Measurements from ENCODE around the gene DLG2. TPM values are rescaled to one million over a fixed set of nuclear protein-coding genes. Genes with fewer than 3 reads are reported as not detected.

DLG2 gene
- polyA plus RNA-seq, 3 donors: 0.24 to 0.39 TPM; not detected in 1

GRCh38 chr11:84295815-84296214, 1331.3 kb downstream of the DLG2 start:
- H3K27me3 ChIP-seq (ENCODE audit: control insufficient read depth in 2 of 2, insufficient read depth in 2 of 2, low read length in 2 of 2): no peaks in the 10 kb centered on the region
- peaks cover 0 to 11% of the 10 kb centered on the region in 2 donors for H3K9me3 ChIP-seq (replicated peaks in 1 of 2; ENCODE audit: control insufficient read depth in 1 of 2, insufficient read depth in 1 of 2, low read length in 2 of 2)
- intact Hi-C loops (cut with micrococcal nuclease): no loop called here
- H3K36me3 ChIP-seq (replicated peaks in 1 of 2; ENCODE audit: control insufficient read depth in 1 of 2, insufficient read depth in 2 of 2, low read length in 2 of 2): no peaks in the 10 kb centered on the region
- no peak for DNase-seq
- no peak overlapping the region for H2AFZ ChIP-seq (ENCODE audit: insufficient read depth, low read depth, low read length, poor library complexity, severe bottlenecking)
- H3K4me1 ChIP-seq (ENCODE audit: control insufficient read depth in 1 of 2, insufficient read depth in 2 of 2, low read length in 2 of 2): no peaks in the 10 kb centered on the region
- peaks cover 0 to 2% (median 0%) of the 10 kb centered on the region in 7 donors for H3K9me3 Mint-ChIP-seq
- H3K4me3 Mint-ChIP-seq: no peak overlapping the region
- H4K20me1 ChIP-seq (ENCODE audit: insufficient read depth, low read length): no peaks in the 10 kb centered on the region
- H3K9ac ChIP-seq (ENCODE audit: insufficient read depth, low read length, poor library complexity, severe bottlenecking): no peak overlapping the region
- no peaks in the 10 kb centered on the region for H3K27me3 Mint-ChIP-seq (ENCODE audit: low read depth in 3 of 3)
- H3K4me1 Mint-ChIP-seq: no peaks in the 10 kb centered on the region
- no peak for TF ChIP-seq CTCF (IDR thresholded peaks at IDR 0.05)
- no peak overlapping the region for H3K4me3 ChIP-seq (replicated peaks in 1 of 3; ENCODE audit: low read depth in 2 of 3, low read length in 3 of 3)
- no CpG with 5 or more reads among the region's 4 CpGs for WGBS (ENCODE audit: insufficient coverage)
- H3K79me2 ChIP-seq (ENCODE audit: insufficient read depth, low read length): no peaks in the 10 kb centered on the region
- H3K4me2 ChIP-seq (replicated peaks; ENCODE audit: extremely low read depth, low read length, poor library complexity, severe bottlenecking): no peak overlapping the region
- no peak overlapping the region for H3K27ac Mint-ChIP-seq
- H3K36me3 Mint-ChIP-seq: no peaks in the 10 kb centered on the region
- H3K27ac ChIP-seq (ENCODE audit: low read depth in 1 of 2, low read length in 2 of 2): no peak overlapping the region

- Histone ChIP-seq H3K9me3 (replicated peaks in 1 of 2; ENCODE audit: control insufficient read depth in 1 of 2, insufficient read depth in 1 of 2, low read length in 2 of 2) (peaks cover 0 to 11% of the 10 kb centered on the region in 2 donors), H3K27me3 (ENCODE audit: control insufficient read depth in 2 of 2, insufficient read depth in 2 of 2, low read length in 2 of 2) (no peaks in the 10 kb centered on the region), H4K20me1 (ENCODE audit: insufficient read depth, low read length) (no peaks in the 10 kb centered on the region), H3K36me3 (replicated peaks in 1 of 2; ENCODE audit: control insufficient read depth in 1 of 2, insufficient read depth in 2 of 2, low read length in 2 of 2) (no peaks in the 10 kb centered on the region), H2AFZ (ENCODE audit: insufficient read depth, low read depth, low read length, poor library complexity, severe bottlenecking) (no peak overlapping the region), H3K9ac (ENCODE audit: insufficient read depth, low read length, poor library complexity, severe bottlenecking) (no peak overlapping the region), H3K4me2 (replicated peaks; ENCODE audit: extremely low read depth, low read length, poor library complexity, severe bottlenecking) (no peak overlapping the region), H3K4me1 (ENCODE audit: control insufficient read depth in 1 of 2, insufficient read depth in 2 of 2, low read length in 2 of 2) (no peaks in the 10 kb centered on the region), H3K27ac (ENCODE audit: low read depth in 1 of 2, low read length in 2 of 2) (no peak overlapping the region), H3K79me2 (ENCODE audit: insufficient read depth, low read length) (no peaks in the 10 kb centered on the region), H3K4me3 (replicated peaks in 1 of 3; ENCODE audit: low read depth in 2 of 3, low read length in 3 of 3) (no peak overlapping the region)
- H3K9me3 Mint-ChIP-seq: peaks cover 0 to 2% (median 0%) of the 10 kb centered on the region in 7 donors
- no peak overlapping the region for H3K27ac Mint-ChIP-seq
- H3K4me3 Mint-ChIP-seq: no peak overlapping the region
- intact Hi-C loops (cut with micrococcal nuclease): no loop called here
- H3K4me1 Mint-ChIP-seq: no peaks in the 10 kb centered on the region
- H3K27me3 Mint-ChIP-seq (ENCODE audit: low read depth in 3 of 3): no peaks in the 10 kb centered on the region
- no peaks in the 10 kb centered on the region for H3K36me3 Mint-ChIP-seq
- TF ChIP-seq CTCF (IDR thresholded peaks at IDR 0.05): no peak
- whole genome bisulfite sequencing (ENCODE audit: insufficient coverage): 93% methylated on average over 2 of the region's 2 CpGs
- no peak for DNase-seq
These were observed 1334.2 kb downstream of the DLG2 start for GRCh38 chr11:84292955-84293354.

All from CD14-positive monocyte (primary cell).